Measurements from ENCODE around the gene BOC.

Gene BOC

GRCh38 chr3:113174304-113174703 is 37.1 kb upstream of the BOC start:
- TF ChIP-seq MAX (IDR thresholded peaks at IDR 0.05): no peak
- TF ChIP-seq EGR1 (IDR thresholded peaks at IDR 0.05): no peak

- TF ChIP-seq REST (IDR thresholded peaks at IDR 0.05; ENCODE audit: low read depth): no peak
Measured at GRCh38 chr3:113174801-113175485, 36.4 kb upstream of the BOC start.

GRCh38 chr3:113177526-113177925 is 33.8 kb upstream of the BOC start:
- no peak for TF ChIP-seq TAF1 (IDR thresholded peaks at IDR 0.05; ENCODE audit: low read depth)
- no peak for TF ChIP-seq ZBTB7A (IDR thresholded peaks at IDR 0.05; ENCODE audit: low read depth)

DNA sequence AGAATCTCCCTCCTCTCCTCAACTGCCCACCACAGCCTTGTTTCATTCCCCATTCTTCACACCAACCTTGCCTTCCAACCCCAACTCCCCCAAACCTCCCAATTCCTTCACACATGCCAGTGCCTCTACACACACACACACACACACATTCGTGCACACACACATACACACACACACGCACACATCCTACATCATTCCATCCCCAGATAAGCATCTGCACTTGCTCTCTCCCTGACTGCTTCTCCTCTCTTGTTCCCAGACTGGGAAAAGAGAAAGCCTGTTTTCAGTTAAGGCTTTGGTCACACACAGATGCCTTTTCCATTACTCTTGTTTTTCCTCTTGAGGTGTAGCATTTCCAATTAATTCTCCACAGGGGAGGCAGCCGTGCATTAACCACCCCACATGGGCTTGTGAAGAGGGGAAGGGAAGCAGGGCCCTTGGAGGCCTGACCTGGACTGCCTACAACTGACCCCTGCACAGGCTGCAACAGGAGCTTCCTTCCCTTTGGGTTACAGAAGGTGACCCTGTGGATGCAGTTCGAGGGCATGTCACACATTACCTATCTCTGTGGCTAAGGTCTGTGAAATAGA is 32.0 kb upstream of the BOC start:
- TF ChIP-seq MAX (IDR thresholded peaks at IDR 0.05): no peak
- TF ChIP-seq EP300 (IDR thresholded peaks at IDR 0.05; ENCODE audit: borderline replicate concordance): peak; percentile 58; the same call in 1 of the 2 replicates
- TF ChIP-seq NFIC (IDR thresholded peaks at IDR 0.05): no peak
- TF ChIP-seq TCF12 (IDR thresholded peaks at IDR 0.05; ENCODE audit: low read depth): no peak
- TF ChIP-seq CREB1 (IDR thresholded peaks at IDR 0.05; ENCODE audit: low read depth): no peak

DNA sequence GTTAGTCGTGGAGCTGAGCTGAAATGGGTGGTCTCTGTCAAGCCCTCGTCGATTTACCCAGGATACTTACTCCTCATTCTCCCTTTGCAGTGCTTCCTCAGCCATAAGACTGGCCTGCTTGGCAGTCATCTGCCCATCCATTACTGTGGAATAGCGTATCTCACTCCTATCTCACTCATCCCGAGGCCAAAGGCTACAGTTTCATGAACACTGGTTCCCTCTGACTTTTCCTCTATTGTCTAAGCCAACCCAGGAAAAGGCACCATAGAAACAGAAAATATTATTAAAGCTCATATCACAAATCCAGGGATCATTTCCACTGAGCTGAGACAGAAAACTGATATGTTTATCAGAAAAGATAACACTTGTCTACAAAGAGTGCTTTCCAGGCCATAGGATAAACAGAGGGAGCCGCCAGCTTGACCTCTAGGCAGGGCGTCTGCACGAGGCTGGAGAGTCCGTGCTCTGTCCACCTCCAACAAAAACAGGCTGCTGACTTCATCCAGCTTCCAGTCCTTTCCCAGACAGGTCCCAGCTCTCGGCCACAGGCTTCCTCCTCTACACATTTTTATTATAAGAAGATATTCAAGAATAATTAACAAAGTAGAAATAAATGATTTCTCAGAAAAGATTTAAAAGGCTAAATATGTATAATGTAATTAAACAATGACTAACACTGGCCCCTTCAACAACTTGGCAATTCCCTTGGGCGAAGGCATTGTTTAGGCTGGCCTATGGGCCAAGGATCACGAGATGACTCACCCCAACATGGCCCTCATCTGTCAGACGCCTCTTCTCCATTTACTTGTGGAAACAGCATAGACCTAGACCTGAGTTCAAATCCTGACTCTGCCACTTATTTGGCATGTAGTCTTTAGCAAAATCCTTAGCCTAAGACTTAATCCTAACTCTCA is 27.4 kb upstream of the BOC start:
- TF ChIP-seq FOXM1 (IDR thresholded peaks at IDR 0.05; ENCODE audit: borderline replicate concordance, low read depth): no peak
- TF ChIP-seq NFIC (IDR thresholded peaks at IDR 0.05): no peak
- no peak for TF ChIP-seq CEBPB (IDR thresholded peaks at IDR 0.05)
- TF ChIP-seq TAF1 (IDR thresholded peaks at IDR 0.05; ENCODE audit: low read depth): no peak
- no peak for TF ChIP-seq RAD21 (IDR thresholded peaks at IDR 0.05; ENCODE audit: low read depth)
- no peak for TF ChIP-seq EP300 (IDR thresholded peaks at IDR 0.05; ENCODE audit: borderline replicate concordance)
- TF ChIP-seq REST (IDR thresholded peaks at IDR 0.05; ENCODE audit: low read depth): no peak
- no peak for TF ChIP-seq EGR1 (IDR thresholded peaks at IDR 0.05)
- TF ChIP-seq ZBTB7A (IDR thresholded peaks at IDR 0.05; ENCODE audit: low read depth): no peak
- TF ChIP-seq MAX (IDR thresholded peaks at IDR 0.05): no peak
- no peak for TF ChIP-seq TEAD4 (IDR thresholded peaks at IDR 0.05)
- no peak for TF ChIP-seq YY1 (IDR thresholded peaks at IDR 0.05; ENCODE audit: low read depth)
- TF ChIP-seq, protein P1, sequence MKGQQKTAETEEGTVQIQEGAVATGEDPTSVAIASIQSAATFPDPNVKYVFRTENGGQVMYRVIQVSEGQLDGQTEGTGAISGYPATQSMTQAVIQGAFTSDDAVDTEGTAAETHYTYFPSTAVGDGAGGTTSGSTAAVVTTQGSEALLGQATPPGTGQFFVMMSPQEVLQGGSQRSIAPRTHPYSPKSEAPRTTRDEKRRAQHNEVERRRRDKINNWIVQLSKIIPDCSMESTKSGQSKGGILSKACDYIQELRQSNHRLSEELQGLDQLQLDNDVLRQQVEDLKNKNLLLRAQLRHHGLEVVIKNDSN (IDR thresholded peaks at IDR 0.05): no peak
- no peak for TF ChIP-seq CREB1 (IDR thresholded peaks at IDR 0.05; ENCODE audit: low read depth)

DNA sequence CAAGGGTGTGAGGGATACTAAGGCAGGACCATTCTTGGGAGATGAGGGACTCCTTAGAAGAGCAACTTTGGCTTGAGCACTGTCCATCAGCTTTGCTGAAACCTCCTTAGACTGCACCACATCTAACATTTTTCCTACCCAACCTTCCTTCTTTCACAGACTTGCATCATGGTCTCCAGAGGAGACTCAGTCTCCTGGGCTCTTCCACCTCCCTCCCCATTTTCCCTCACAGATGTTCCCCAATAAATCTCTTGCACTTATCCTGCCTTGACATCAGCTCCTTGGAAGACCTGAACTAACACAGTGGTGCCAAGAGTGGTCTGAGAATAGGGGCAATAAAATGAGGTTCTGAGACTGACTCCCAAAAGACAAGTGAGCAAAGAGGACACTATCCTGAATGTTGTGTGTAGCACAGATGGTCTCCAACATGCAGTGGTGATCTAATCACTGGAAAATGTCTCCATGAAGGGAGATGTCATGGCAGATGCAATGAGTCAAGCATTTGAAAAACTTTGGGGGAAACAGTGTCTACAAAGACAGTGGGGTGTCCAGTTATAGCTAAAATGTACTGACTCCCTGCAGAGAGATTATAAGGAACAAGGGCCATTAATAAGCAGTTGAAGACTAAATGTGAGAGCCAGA is 26.0 kb upstream of the BOC start:
- no peak for TF ChIP-seq NFIC (IDR thresholded peaks at IDR 0.05)
- TF ChIP-seq REST (IDR thresholded peaks at IDR 0.05; ENCODE audit: low read depth): no peak
- TF ChIP-seq MAX (IDR thresholded peaks at IDR 0.05): no peak
- TF ChIP-seq YY1 (IDR thresholded peaks at IDR 0.05; ENCODE audit: low read depth): no peak
- no peak for TF ChIP-seq TEAD4 (IDR thresholded peaks at IDR 0.05)
